Pulmonary artery endothelial cell (primary cell): Measurements from ENCODE around the gene MAP7. TPM values are rescaled to one million over a fixed set of nuclear protein-coding genes. Genes with fewer than 3 reads are reported as not detected.
"Not testable (repeated sequence)": the region's sequence is repeated elsewhere in the genome, so short reads cannot be mapped to it uniquely, and the experiment has no call there.

Experiments used
- DNase-seq: peaks from one replicate; pipeline ENCODE4 v3.0.0-alpha.2; 2011; ENCODE audit warnings: low read depth, low spot score
- total RNA-seq: library from RNA; depleted of rRNA; stranded (reverse); fragments of >200 nt; gene quantifications from 2 replicates; pipeline ENCODE4 v1.2.3, GENCODE V29; 2014

MAP7 gene
- total RNA-seq, result 0.66 and 0.74 TPM in 2 replicates

- no peak for DNase-seq
Observed at GRCh38 chr6:136550330-136551071, at the start of gene MAP7. MAP7 (minus strand) TSS chr6:136550422; CDS start chr6:136550408, 14 bp downstream.

DNA sequence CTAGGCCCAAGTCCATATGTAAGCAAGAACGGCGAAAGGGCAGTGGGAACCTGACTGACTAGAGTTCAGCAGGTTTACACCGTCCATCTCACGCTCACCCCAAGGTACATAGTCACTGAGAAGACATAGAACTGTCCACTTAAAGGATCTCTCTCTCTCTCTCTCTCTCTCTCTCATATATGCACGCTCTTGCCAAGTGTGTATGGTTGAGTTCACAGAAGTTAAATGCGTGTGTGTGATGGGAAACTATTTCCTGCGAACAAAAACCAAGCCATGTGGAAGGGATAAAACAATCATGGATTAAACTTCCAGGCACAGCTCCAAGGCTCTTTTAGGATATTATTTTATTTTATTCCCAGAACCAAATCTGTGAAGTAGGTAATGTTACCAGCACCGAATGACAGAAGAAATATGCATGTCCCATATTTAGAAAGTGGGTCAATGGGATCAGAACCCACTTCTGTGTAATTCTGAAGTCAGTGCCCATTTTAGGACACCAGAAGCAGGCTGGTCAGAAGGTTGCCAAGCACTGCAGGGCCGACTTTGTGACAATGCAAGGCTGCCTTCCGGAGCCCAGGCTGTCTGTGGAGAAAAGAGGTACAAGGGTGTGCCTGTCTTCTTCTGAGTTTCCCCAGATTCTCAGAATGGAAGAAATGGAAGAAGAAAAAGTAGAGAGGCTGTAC lies 49.2 kb upstream of the MAP7 start:
- no peak for DNase-seq

DNA sequence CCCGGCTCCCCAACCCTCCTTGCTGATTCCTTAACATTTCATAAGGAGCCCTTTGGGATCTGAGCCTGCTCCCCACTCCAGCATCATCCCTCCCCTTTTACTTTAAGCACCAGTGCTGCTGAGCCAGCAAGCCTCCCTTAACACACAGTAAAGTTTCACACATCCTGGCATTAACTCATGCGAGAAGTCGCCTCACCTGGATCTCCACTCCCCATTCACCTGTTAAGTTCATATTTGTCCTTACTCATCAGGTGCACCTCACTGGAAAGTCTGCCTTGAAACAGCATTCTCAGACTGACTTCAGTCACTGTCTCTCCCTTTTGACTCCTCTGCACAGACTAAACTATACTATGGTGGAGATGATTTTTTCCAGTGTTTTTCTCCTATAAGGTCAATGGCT lies 47.8 kb upstream of the MAP7 start:
- DNase-seq, result no peak

DNA sequence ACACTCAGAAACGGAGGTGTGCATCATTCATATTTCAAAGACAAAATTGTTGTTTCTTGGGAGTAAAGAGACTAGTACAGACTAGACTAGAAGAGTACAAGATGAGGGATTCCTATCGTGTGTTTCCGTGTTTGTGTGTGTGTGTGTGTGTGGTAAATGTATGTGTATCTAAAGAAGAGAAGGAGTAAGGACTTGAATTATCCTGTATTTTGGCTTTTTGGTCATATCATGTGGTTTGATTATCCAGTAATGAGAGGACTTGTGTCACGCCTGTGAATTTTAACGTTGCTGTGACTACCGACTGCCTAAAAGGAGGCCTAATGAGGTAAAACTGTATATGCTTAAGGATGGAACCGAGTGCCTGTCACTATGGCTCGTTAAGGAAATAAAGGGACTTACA lies 44.4 kb upstream of the MAP7 start:
- DNase-seq, result no peak

DNA sequence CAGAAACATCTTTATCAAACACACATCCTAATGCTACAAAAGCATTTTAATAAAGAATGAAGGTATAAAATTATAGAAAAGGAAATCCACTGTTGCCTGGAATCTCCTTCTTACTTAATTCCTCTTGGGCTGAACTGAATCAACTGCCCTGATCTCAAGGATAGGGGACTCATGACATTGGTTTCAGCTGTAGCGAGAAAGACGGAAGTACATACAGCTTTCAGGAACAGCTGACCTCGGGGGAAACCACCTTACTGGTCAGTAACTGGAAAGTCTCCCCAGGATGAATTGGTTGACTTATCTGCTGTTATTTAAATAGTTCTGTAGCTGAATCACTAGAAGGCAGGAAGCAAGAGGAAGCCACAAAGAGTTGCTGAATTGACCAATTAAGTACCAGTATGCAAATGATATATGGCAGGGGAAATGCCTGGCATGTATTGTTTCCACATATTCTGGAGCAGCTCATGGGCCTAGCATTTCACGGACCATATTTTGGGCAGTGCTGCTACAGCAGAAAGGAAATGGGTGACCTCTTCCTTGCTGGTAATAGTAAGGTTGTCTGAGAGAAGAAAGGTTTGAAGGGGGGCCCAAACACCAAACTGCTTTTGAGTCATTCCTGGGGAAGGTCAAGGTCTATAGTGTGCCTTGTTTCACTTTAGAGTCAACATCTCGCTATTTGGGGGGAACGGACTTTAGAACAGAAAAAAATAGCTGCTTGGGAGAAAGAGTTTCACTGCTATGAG lies 43.7 kb upstream of the MAP7 start:
- DNase-seq, result peak; percentile 98

- DNase-seq, result peak; percentile 45
Observed at GRCh38 chr6:136592930-136593673, 42.9 kb upstream of the MAP7 start.

DNA sequence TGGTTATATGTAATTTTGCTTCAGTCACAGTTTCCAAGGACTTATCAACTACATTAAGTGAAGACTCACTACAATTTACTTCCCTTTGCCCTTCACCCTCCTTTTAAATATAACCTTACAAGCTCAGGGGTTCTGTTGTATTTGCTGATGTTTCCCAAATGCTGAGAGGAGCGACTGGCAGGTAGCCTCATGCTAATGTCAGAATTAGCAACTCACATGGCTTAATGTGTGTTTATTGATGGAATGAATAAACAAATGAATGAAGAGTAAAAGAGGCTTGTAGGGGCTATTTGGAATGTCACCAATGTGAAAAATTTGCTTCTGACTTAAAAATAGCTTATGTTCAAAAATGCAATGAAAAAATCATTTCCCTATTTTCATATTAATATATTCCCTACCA lies 41.4 kb upstream of the MAP7 start:
- DNase-seq, result no peak

DNA sequence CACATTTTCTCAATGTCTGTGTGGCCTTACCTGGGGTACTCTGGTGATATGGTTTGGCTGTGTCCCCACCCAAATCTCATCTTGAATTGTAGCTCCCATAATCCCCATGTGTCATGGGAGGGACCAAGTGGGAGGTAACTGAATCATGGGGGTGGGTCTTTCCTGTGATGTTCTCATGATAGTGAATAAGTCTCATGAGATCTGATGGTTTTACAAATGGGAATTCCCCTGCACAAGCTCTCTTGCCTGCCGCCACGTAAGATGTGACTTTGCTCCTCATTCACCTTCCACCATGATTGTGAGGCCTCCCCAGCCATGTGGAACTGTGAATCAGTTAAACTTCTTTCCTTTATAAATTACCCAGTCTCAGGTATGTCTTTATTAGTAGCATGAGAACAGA lies 40.6 kb upstream of the MAP7 start:
- not testable (repeated sequence) for DNase-seq

DNA sequence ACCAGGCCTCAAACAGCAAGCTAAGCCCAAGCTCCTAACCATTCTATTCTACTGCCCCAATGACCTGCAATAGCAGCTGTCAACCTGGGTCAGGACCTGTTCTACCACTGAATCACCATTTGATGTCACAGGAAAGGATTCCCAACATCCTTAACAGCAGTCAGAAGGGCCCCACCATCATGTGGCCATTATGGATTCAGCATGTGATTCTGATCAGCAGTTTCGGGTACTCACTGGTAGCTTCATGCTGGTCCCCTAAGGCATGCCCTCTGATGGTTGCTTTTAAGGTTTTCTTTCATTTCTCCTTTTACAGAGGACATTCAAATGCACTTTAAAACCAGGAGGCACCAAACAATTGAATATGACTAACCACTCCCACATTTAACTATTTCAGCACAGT lies 37.3 kb upstream of the MAP7 start:
- no peak for DNase-seq

DNA sequence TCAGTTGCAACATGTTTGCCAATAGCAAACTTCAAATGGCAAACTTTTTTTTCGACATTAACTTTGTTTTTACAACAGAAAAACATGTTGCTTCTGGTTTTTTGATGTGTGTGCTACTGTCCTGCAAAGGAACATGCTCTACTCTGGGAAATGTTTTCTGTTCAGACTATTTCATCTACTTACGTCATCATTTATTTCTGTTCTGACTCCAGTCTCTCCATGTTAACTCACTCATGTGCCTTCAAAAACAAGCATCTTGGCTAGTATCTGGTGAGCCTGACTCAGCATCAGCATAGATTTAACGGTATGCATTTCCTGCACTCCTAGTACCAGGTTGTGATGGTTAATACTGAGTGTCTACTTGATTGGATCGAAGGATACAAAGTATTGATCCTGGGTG lies 36.1 kb upstream of the MAP7 start:
- DNase-seq, result no peak

GRCh38 chr6:136585523-136585922 lies 35.3 kb upstream of the MAP7 start:
- not testable (repeated sequence) for DNase-seq

DNA sequence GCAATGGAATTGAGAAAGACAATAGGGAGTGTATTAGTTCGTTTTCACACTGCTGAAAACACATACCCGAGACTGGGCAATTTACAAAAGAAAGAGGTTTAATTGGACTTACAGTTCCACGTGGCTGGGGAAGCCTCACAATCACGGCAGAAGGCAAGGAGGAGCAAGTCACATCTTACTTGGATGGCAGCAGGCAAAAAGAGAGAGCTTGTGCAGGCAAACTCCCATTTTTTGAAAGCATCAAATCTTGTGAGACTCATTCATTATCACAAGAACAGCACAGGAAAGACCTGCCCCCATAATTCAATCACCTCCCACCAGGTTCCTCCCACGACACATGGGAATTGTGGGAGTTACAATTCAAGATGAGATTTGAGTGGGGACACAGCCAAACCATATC lies 34.1 kb upstream of the MAP7 start:
- DNase-seq, result not testable (repeated sequence)

DNA sequence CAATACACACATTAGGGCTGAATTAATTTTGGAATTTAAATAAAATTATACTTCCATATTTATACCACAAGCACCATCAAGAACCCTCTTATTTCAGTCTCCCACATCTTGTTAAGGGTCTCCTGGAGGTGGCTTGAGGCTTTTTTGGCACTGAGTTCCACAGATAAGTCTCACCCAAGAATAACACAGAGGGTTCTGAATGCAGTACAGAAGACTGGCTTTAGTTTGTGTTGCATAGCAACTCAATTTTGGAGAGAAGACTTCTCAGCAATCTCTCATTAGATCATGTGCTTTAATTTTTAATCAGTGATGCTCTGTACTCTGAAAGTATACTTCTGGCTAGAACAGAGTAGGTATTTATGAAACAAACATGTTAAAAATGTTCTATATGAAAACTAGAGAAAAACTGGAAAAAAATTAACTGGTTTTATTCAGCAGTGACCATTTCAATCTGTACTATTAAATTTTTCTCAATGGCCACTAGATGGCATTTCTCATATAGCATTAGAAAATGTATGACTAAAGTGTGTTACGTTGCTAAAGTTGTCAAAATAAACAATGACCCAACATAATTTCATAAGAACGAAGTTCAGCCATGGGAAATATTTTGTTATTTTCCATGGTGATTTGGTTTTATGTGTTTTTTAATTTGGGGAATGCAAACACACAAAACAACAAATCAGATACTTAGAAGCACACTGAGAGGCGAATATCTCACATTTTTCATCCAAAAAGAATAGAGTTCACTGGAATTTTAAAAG lies 32.7 kb upstream of the MAP7 start:
- peak; percentile 71 for DNase-seq

DNA sequence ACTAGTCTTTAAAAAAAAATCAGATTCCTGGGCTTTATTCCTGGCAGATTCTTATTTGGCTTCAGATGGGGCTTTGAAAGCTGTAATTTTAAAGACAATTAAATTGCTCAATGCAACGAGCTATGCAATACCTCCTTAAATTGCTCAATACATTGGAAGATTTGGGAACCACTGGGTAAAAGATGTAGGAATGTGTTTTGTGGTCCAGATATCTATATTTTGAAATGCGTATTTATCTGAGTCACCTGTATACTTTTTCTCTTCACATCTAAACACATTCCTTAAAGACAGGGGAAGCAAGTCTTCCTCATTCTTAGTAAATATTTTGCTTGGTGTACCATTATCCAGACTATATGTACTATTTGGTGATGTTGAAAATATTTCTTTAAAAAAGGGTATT lies 29.6 kb upstream of the MAP7 start:
- DNase-seq, result no peak

GRCh38 chr6:136576821-136577220 lies 26.6 kb upstream of the MAP7 start:
- DNase-seq, result no peak

GRCh38 chr6:136571496-136571895 lies 21.3 kb upstream of the MAP7 start:
- no peak for DNase-seq

DNA sequence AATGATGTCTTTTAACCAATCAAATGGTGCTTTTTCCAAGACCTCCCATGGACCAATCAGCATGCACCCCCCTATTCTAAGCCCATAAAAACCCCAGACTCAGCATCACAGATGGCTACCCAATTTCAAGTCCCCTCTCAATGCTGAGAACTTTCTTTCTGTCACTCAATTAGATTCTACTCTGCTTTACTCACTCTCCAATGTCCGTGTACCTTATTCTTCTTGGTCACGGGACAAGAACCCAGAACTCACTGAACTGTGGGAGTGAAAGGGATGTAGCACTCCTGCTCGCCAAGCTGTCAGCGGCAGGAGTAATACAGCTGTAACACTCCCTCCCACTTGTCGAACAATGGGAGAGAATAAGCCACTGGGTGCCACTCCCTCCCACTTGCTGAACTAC lies 20.8 kb upstream of the MAP7 start:
- DNase-seq, result no peak

DNA sequence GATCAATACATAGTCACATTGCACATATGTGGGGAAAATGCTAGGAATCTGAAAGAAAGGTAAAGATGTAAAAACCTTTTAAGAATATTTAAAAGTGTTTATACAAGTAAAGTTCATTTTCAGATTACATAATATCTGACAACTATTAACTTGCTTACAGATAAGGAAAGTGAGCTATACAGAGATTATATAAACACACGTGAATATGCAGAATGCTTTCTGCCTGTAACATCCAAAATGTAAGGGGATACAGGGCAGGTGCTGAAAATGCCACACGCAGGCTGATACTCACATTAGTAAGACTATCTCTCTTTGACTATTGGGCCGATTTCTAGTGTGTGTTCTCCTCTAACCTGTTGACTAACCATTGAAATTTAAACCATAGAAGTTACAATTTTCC lies 17.9 kb upstream of the MAP7 start:
- no peak for DNase-seq

GRCh38 chr6:136567688-136568087 lies 17.5 kb upstream of the MAP7 start:
- no peak for DNase-seq

DNA sequence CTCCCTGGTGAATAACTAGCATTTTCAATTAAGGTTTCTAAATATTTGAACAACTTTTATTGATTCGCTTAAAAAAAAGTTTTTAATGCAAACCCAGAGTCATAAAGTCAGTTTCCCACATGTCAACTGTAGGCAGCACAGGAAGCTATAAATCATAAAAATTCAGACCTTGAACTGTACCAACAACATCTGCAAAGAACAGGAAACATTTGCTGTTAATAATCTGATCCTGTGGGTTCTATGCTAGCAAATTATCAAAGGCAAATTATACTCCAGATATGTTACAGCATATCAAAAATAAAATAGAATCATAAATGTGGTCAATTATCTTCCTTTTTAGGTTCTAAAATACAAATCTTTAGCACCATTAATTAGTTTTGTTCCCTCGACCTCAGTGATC lies 16.6 kb upstream of the MAP7 start:
- no peak for DNase-seq

- DNase-seq, result no peak
Observed at GRCh38 chr6:136566007-136566487, 15.8 kb upstream of the MAP7 start.
